Esophagus muscularis mucosa (tissue), 4 donors: Measurements from ENCODE around the gene TMEM154. TPM values are rescaled to one million over a fixed set of nuclear protein-coding genes. Genes with fewer than 3 reads are reported as not detected.

Experiments used
- DNase-seq: peaks from one replicate; pipeline ENCODE4 v3.0.0-alpha.2; 2017; ENCODE audit errors: extremely low spot score
- H3K27ac ChIP-seq, 4 donors: fragments of 200-600 bp; sonication (generic); replicated peaks in 1 of 4; 1 replicate in 3 of 4; 2 replicates in 1 of 4; pipeline ENCODE4 v1.5.1; 2016 to 2019; ENCODE audit warnings: mild to moderate bottlenecking in 1 of 4
- H3K27me3 ChIP-seq, 4 donors: fragments of 200-600 bp; sonication (generic); one replicate each; pipeline versions ENCODE4 v1.5.1 to v1.6.0; 2016 to 2019
- H3K36me3 ChIP-seq, 4 donors: fragments of 200-600 bp; sonication (generic); one replicate each; pipeline ENCODE4 v1.5.1; 2016 to 2019
- H3K4me1 ChIP-seq, 4 donors: fragments of 200-600 bp; sonication (generic); one replicate each; pipeline ENCODE4 v1.5.1; 2016 to 2019
- H3K4me3 ChIP-seq, 4 donors: fragments of 200-600 bp; sonication (generic); 1 replicate in 2 of 4; 2 replicates in 2 of 4; pipeline ENCODE4 v1.5.1; 2016 to 2019; ENCODE audit warnings: mild to moderate bottlenecking in 4 of 4, moderate library complexity in 1 of 4
- H3K9me3 ChIP-seq, 4 donors: fragments of 200-600 bp; sonication (generic); 1 replicate in 3 of 4; 2 replicates in 1 of 4; pipeline ENCODE4 v1.5.1; 2016 to 2019
- EP300 ChIP-seq: sonication (generic); formaldehyde crosslinking; IDR thresholded peaks from one replicate; pipeline ENCODE4 v1.6.1; 2017; ENCODE audit warnings: antibody characterized with exemption
- POLR2A ChIP-seq: fragments of 450-650 bp; IDR thresholded peaks from one replicate; pipeline ENCODE4 v1.6.1; 2017; ENCODE audit warnings: antibody characterized with exemption, moderate library complexity, mild to moderate bottlenecking, low read depth
- POLR2AphosphoS5 ChIP-seq, 2 donors: sonication (generic); formaldehyde crosslinking; IDR thresholded peaks; one replicate each; pipeline ENCODE4 v1.6.1; 2017; ENCODE audit warnings: antibody characterized with exemption in 2 of 2
- WGBS: methylation state at CpG from one replicate; pipeline ENCODE4 v1.1.5; 2018; 5-methylcytosine and 5-hydroxymethylcytosine counted together
- intact Hi-C: fragments of 100-400 bp; cut with DNase I; formaldehyde crosslinking; loops from one replicate; pipeline ENCODE4 v1.15.1; 2023
- total RNA-seq, 4 donors: library from RNA; depleted of rRNA; stranded (reverse); fragments of >200 nt; gene quantifications; one replicate each; pipeline versions ENCODE4 v1.1.0 to v1.2.1, GENCODE V29; 2016
- TF ChIP-seq, protein P1 (sequence below), 3 experiments: fragments of 200-600 bp in 2 of 3; fragments of 450-650 bp in 1 of 3; sonication (generic) in 2 of 3; IDR thresholded peaks; one replicate each; pipeline ENCODE4 v1.5.1; 2017 to 2019; ENCODE audit warnings: antibody characterized with exemption in 3 of 3, mild to moderate bottlenecking in 2 of 3, moderate library complexity in 1 of 3

Gene TMEM154
- total RNA-seq, 4 donors from 2014 or later = 1.1 to 2.9 (median 2.3) TPM

DNA sequence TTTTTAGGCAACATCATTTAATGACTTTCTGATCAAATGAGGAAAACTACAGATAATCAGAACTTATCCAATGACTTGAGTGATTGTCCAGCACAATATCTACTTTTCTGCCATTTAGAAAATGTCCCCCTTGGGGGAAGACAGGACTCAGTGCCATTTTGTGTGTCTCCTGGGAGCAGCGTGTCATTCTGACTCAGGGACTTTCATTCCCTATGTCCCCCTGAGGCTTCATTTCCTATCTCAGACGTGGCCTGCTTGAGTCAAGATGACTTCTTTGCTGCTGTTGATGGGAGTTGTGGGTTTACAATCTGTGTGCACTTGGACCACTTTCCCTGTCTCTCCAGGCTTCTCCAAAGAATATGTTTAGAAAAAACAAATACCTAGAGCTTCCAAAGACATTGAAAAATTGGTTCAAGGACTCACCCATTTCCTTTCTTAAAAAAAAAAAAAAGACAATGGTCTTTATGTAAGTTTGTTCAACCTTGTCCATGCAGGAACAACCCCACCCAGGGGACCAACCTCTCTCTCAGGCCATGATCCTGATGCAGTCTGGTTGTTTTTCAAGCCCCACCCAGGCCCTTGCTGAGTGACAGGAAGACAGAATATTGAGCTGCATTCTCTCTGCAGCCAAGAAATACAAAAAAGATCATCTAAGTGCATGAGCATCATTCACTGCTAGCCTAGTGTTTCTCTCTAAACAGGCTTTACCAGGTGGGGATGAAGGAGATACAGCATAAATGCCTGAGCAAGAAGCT lies 34.3 kb upstream of the TMEM154 start:
- Histone ChIP-seq H3K27me3 (no peaks in the 10 kb centered on the region), H3K4me1 (no peaks in the 10 kb centered on the region), H3K36me3 (no peaks in the 10 kb centered on the region), H3K27ac (no peak overlapping the region), H3K4me3 (no peak overlapping the region), H3K9me3 (no peaks in the 10 kb centered on the region)
- no peak for DNase-seq
- intact Hi-C loops = no loop called here
- TF ChIP-seq EP300 (no peak), POLR2A (no peak), POLR2AphosphoS5 (IDR thresholded peaks at IDR 0.05) (no peak)
- TF ChIP-seq, protein P1, sequence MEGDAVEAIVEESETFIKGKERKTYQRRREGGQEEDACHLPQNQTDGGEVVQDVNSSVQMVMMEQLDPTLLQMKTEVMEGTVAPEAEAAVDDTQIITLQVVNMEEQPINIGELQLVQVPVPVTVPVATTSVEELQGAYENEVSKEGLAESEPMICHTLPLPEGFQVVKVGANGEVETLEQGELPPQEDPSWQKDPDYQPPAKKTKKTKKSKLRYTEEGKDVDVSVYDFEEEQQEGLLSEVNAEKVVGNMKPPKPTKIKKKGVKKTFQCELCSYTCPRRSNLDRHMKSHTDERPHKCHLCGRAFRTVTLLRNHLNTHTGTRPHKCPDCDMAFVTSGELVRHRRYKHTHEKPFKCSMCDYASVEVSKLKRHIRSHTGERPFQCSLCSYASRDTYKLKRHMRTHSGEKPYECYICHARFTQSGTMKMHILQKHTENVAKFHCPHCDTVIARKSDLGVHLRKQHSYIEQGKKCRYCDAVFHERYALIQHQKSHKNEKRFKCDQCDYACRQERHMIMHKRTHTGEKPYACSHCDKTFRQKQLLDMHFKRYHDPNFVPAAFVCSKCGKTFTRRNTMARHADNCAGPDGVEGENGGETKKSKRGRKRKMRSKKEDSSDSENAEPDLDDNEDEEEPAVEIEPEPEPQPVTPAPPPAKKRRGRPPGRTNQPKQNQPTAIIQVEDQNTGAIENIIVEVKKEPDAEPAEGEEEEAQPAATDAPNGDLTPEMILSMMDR (IDR thresholded peaks at IDR 0.05) = no peak
- 66% methylated on average over 2 of the region's 2 CpGs for whole genome bisulfite sequencing

DNA sequence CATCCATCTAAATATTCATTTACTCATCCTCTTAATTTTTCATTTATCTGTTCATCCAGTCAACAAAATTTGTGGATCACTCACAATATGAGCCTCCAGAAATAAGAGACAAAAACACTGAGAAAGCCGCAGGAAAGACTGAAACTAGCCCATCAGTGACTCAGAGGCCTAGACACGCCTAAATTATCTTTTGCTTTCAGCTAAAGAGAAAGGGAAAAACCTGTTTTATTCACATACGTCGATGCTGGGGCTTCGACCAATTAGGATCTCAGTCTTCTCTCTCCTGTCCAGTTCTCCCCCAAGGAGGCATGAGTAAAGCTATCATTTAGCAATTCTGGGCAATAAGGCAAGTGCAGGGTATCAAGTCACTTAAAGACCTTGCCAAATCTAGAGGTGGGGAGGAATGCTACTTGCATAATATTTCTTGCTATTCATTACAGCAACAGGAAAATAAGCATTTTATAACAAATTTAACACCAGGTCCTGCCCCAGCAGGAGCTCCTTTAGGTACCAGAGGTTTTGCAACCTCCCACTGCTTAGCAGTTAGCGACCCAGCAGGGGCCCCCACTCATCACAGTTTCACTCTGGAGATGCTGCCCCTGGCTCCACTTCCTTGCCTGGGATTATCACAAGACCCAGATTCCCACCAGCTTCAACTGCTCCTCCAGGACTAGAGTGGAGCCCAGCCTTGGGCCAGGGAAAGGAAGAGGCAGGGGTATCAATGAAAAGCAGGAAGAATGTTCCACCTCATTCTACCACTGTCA lies 30.1 kb upstream of the TMEM154 start:
- Histone ChIP-seq H3K4me1 (peaks cover 0 to 6% (median 0%) of the 10 kb centered on the region in 4 donors), H3K27me3 (peaks cover 0 to 4% (median 0%) of the 10 kb centered on the region in 4 donors), H3K36me3 (no peaks in the 10 kb centered on the region), H3K27ac (no peak overlapping the region), H3K9me3 (no peaks in the 10 kb centered on the region), H3K4me3 (no peak overlapping the region)
- no peak for DNase-seq
- WGBS = 81% methylated on average over 6 of the region's 6 CpGs
- intact Hi-C loops = no loop called here
- TF ChIP-seq POLR2AphosphoS5 (IDR thresholded peaks at IDR 0.05) (no peak), EP300 (no peak)
- TF ChIP-seq, protein P1 (IDR thresholded peaks at IDR 0.05) = no peak

DNA sequence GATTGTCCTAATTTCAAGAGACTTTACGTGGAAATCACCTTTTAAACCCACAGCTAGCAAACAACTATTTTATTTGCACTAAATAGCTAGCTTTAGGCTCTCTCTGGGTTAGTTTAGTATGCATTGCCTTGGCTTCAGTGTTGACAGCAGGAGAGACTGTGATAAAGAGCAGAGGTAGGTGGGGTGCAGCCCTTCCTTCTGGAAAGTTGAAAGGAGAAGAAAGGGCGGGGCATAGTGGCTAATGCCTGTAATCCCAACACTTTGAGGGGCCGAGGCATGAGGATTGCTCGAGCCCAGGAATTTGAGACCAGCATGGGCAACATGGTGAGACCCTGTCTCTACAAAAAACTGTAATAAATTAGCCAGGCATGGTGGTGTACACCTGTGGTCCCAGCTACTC lies 29.0 kb upstream of the TMEM154 start:
- Histone ChIP-seq H3K36me3 (no peaks in the 10 kb centered on the region), H3K9me3 (no peaks in the 10 kb centered on the region), H3K27ac (no peak overlapping the region), H3K27me3 (peaks cover 0 to 4% (median 0%) of the 10 kb centered on the region in 4 donors), H3K4me1 (peaks cover 0 to 6% (median 0%) of the 10 kb centered on the region in 4 donors), H3K4me3 (no peak overlapping the region)
- DNase-seq = no peak
- TF ChIP-seq, protein P1 (IDR thresholded peaks at IDR 0.05) = no peak
- TF ChIP-seq POLR2AphosphoS5 (IDR thresholded peaks at IDR 0.05) (no peak), EP300 (no peak), POLR2A (no peak)
- intact Hi-C loops = no loop called here
- WGBS = 70% methylated on average over 4 of the region's 4 CpGs

DNA sequence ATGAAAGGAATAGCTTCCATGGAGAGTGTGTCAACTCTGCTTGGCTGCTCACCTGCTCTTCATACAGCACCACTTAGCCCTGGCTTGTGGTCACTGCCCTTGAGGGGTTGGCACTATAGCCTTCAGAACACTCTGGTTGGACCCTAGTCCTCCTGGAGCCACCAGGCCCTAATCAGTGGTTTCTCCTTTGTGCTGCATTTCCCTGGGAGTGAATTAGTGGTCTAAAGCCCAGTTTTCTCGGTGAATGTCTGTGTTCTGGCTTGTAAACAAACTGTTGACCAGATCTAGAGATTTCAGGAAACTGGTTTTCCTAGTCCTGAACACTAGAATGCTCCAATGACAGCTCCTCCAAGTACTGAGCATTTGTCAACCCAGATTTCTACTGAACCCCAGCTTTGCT lies 28.6 kb upstream of the TMEM154 start:
- no peak overlapping the region for H3K27ac ChIP-seq
- WGBS = 100% methylated on average over 1 of the region's 1 CpG
- no peak overlapping the region for H3K4me3 ChIP-seq
- intact Hi-C loops = no loop called here
- peaks cover 0 to 6% (median 0%) of the 10 kb centered on the region in 4 donors for H3K4me1 ChIP-seq
- TF ChIP-seq, protein P1 (IDR thresholded peaks at IDR 0.05) = no peak
- no peak for TF ChIP-seq POLR2A
- no peak for TF ChIP-seq EP300
- no peak for TF ChIP-seq POLR2AphosphoS5 (IDR thresholded peaks at IDR 0.05)
- H3K36me3 ChIP-seq = no peaks in the 10 kb centered on the region
- no peak for DNase-seq
- no peaks in the 10 kb centered on the region for H3K9me3 ChIP-seq
- H3K27me3 ChIP-seq = peaks cover 0 to 4% (median 0%) of the 10 kb centered on the region in 4 donors
